Kidney (tissue), 14 donors: ENCODE results near the gene HES4. TPM values are rescaled to one million over a fixed set of nuclear protein-coding genes. Genes with fewer than 3 reads are reported as not detected.
A peak's percentile ranks its signal among the peaks of the same experiment; 100 is the strongest.

Experiments used
- DNase-seq, 5 donors: peaks; one replicate each; pipeline ENCODE4 v3.0.0-alpha.2; 2013 to 2020
- FAIRE-seq: peaks from 2 replicates; lab custom pipeline; 2012; peaks lifted over from hg19 to GRCh38; lab: Jason Lieb, UNC
- H3K27ac ChIP-seq, 2 donors: one replicate each; pipeline ENCODE4 v1.7.0; 2013; ENCODE audit warnings: low read depth in 2 of 2, low read length in 2 of 2, inconsistent platforms in 1 of 2
- H3K27me3 ChIP-seq: one replicate; pipeline ENCODE4 v1.7.1; 2013; ENCODE audit warnings: low read length, inconsistent platforms; ENCODE audit not compliant: control insufficient read depth, insufficient read depth
- H3K36me3 ChIP-seq, 3 donors: one replicate each; pipeline versions ENCODE4 v1.7.0 to v1.7.1; 2013; ENCODE audit warnings: low read length in 3 of 3, control low read depth in 1 of 3, inconsistent platforms in 1 of 3; ENCODE audit not compliant: insufficient read depth in 3 of 3, control insufficient read depth in 2 of 3
- H3K4me1 ChIP-seq, 3 donors: one replicate each; pipeline versions ENCODE4 v1.7.0 to v1.7.1; 2013; ENCODE audit warnings: low read length in 3 of 3, inconsistent platforms in 1 of 3, low read depth in 1 of 3; ENCODE audit not compliant: control insufficient read depth in 2 of 3, insufficient read depth in 2 of 3
- H3K4me3 ChIP-seq, 3 donors: one replicate each; pipeline versions ENCODE4 v1.7.0 to v1.8.1; 2013; ENCODE audit warnings: low read length in 3 of 3, control low read depth in 1 of 3, inconsistent platforms in 1 of 3
- H3K9ac ChIP-seq, 3 donors: one replicate each; pipeline versions ENCODE4 v1.7.0 to v1.7.1; 2013; ENCODE audit warnings: low read length in 3 of 3, control low read depth in 1 of 3, inconsistent platforms in 1 of 3
- H3K9me3 ChIP-seq, 3 donors: one replicate each; pipeline versions ENCODE4 v1.7.0 to v1.7.1; 2013; ENCODE audit warnings: low read length in 3 of 3, control low read depth in 1 of 3, inconsistent platforms in 1 of 3; ENCODE audit not compliant: control insufficient read depth in 2 of 3, insufficient read depth in 1 of 3
- intact Hi-C: fragments of 100-400 bp; cut with DNase I; formaldehyde crosslinking; loops from one replicate; pipeline ENCODE4 v1.11.1; 2022
- polyA plus RNA-seq: library from polyadenylated mRNA; stranded (reverse); fragments of 350-450 nt; fragmentation: Illumina TruSeq; extraction: RNeasy Lipid Tissue Mini Kit (QIAGEN cat#74804); gene quantifications from one replicate; pipeline ENCODE4 v1.2.3, GENCODE V29; 2014; ENCODE audit warnings: low read depth, low replicate concordance; ENCODE audit not compliant: insufficient read depth
- total RNA-seq: library from RNA; stranded (reverse); fragmentation: NEBNext Ultra II Directional; extraction: Animal tissue kit (Norgen Biotek cat#: 25700); gene quantifications from one replicate; pipeline ENCODE4 v1.2.1, GENCODE V29; 2021
- TF ChIP-seq, protein P1 (sequence below): IDR thresholded peaks from 3 replicates; pipeline ENCODE4 v1.5.1; 2012; ENCODE audit warnings: mild to moderate bottlenecking, moderate library complexity, borderline replicate concordance; ENCODE audit not compliant: insufficient read depth; ENCODE audit errors: extremely low read depth
- donor health status: control.
- donor health status: control.
- donor health status: control.
- donor health status: control.
- donor health status: control.
- donor health status: DM: yes; HTN: yes; CAD: no.
- donor health status: Normal renal cell carcinoma (clear cell type).

The HES4 gene
- total and polyA plus RNA-seq, 2 donors from 2014 or later, result 15.8 to 32.0 TPM

DNA sequence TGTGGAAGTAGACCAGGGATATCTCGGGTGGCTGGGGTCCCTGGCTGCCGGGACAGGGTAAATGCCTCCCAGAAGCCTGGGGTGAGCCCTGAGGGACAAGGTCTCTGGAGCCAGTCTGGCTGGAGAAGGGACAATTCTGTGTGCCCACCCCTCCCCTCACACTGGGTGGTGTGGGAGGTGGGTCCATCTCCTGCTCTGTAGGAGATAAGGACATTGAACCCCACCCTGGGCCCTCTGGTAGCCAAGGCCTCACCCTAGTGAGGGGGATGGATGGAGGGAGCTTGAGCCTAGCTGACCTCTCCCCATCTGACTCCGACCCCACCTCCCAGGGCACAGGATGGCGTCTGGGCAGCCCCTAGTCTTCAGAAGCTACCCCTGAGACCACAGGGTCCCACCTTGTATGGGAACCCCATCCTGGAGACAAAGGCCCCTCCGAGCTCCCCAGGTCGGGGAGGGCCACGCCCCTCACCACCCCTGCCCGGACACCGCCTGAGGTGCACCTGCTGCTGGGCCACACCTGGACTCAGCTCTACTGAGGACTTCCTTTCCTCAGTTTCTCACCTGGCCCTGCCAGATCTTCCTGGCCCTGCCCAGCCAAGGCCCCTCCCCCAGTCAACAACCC, 24.4 kb upstream of the HES4 start:
- FAIRE-seq, result no peak
- Histone ChIP-seq H3K9ac (no peak overlapping the region), H3K27me3 (no peaks in the 10 kb centered on the region), H3K36me3 (no peaks in the 10 kb centered on the region), H3K9me3 (no peaks in the 10 kb centered on the region), H3K4me1 (peaks cover 0 to 34% (median 8%) of the 10 kb centered on the region in 3 donors), H3K27ac (peak overlapping the region; percentile 8 to 57), H3K4me3 (no peak overlapping the region)
- TF ChIP-seq, protein P1, sequence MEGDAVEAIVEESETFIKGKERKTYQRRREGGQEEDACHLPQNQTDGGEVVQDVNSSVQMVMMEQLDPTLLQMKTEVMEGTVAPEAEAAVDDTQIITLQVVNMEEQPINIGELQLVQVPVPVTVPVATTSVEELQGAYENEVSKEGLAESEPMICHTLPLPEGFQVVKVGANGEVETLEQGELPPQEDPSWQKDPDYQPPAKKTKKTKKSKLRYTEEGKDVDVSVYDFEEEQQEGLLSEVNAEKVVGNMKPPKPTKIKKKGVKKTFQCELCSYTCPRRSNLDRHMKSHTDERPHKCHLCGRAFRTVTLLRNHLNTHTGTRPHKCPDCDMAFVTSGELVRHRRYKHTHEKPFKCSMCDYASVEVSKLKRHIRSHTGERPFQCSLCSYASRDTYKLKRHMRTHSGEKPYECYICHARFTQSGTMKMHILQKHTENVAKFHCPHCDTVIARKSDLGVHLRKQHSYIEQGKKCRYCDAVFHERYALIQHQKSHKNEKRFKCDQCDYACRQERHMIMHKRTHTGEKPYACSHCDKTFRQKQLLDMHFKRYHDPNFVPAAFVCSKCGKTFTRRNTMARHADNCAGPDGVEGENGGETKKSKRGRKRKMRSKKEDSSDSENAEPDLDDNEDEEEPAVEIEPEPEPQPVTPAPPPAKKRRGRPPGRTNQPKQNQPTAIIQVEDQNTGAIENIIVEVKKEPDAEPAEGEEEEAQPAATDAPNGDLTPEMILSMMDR, result no peak
- intact Hi-C loops, result no loop called here
- DNase-seq, result peak in 1 of 5 donors; percentile 64

DNA sequence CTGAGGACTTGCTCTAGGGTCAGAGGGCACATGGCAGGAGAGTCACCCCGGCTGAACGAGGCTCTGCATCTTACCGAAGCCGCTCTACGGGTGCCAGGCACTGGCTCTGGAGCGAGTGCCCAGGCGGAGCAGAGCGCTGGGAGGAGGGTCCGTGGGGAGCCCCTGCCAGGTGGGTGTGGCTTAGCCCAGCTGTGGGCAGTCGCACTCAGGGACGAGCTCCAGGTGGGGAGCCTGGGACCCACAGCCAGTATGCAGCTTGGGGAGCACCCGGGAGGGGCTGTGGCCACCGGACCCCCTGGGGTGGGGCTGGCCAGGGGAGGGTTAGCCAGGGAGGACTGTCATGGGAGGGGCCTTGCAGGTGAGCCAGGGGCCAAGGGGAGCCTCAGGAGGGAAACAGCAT, 23.8 kb upstream of the HES4 start:
- no peak overlapping the region for H3K27ac ChIP-seq
- TF ChIP-seq, protein P1, result no peak
- DNase-seq, result peak in 1 of 5 donors; percentile 76
- H3K27me3 ChIP-seq, result no peaks in the 10 kb centered on the region
- no peak for FAIRE-seq
- H3K9me3 ChIP-seq, result no peaks in the 10 kb centered on the region
- H3K4me3 ChIP-seq, result no peak overlapping the region
- intact Hi-C loops, result no loop called here
- H3K36me3 ChIP-seq, result no peaks in the 10 kb centered on the region
- peaks cover 0 to 34% (median 8%) of the 10 kb centered on the region in 3 donors for H3K4me1 ChIP-seq
- H3K9ac ChIP-seq, result no peak overlapping the region

DNA sequence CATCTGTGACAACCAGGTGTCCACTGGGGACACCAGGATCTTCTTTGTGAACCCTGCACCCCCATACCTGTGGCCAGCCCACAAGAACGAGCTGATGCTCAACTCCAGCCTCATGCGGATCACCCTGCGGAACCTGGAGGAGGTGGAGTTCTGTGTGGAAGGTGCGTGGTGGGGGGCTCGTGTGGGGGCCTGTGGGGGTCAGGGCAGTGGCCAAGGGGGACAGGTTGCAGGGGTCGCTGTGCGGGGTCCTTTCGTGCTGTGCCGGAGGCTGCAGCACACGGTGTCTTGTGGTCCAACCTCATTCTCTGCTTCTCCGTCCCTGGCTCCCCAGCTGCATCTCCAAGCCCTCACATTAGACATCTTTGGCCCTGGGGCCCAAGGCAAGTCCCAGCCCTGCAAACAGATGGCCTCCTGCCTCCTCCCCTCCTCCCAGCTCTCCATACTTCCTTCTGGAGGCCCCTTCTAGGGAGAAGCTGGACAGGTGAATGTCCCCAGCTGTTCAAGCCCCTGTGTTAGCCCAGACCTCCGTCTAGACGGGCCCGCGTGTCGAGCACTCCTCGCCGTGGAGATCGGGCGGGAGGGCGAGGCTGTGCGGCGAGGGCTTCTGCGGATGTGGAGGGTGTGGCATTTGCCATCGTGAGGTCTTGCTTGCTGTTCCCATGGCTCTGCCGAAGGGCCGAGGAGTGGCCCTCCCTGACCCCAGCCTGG, 22.6 kb upstream of the HES4 start:
- H3K9me3 ChIP-seq, result no peaks in the 10 kb centered on the region
- H3K27ac ChIP-seq, result no peak overlapping the region
- intact Hi-C loops, result no loop called here
- no peaks in the 10 kb centered on the region for H3K27me3 ChIP-seq
- DNase-seq, result peak in 2 of 5 donors; percentile 64 to 71
- peaks cover 0 to 34% (median 8%) of the 10 kb centered on the region in 3 donors for H3K4me1 ChIP-seq
- no peak for FAIRE-seq
- H3K4me3 ChIP-seq, result no peak overlapping the region
- TF ChIP-seq, protein P1, result no peak
- no peak overlapping the region for H3K9ac ChIP-seq
- H3K36me3 ChIP-seq, result no peaks in the 10 kb centered on the region
